ENCODE data around the gene FAM161B.
A peak's percentile ranks its signal among the peaks of the same experiment; 100 is the strongest.
"Not testable (repeated sequence)": the region's sequence is repeated elsewhere in the genome, so short reads cannot be mapped to it uniquely, and the experiment has no call there.

The FAM161B gene

GRCh38 chr14:73949752-73950734 lies at the start of gene FAM161B, which contains the start of gene COQ6:
Gene FAM161B (minus strand): TSS chr14:73950094. CDS start chr14:73950026, 68 bp downstream.
Gene COQ6 (plus strand): TSS chr14:73950302. CDS start chr14:73950333, 31 bp downstream.
- FAIRE-seq = no peak
- TF ChIP-seq CTCF (IDR thresholded peaks at IDR 0.05; ENCODE audit: insufficient read depth, missing control alignments) = no peak
- DNase-seq (ENCODE audit: insufficient read length, low spot score) = peak; percentile 64

DNA sequence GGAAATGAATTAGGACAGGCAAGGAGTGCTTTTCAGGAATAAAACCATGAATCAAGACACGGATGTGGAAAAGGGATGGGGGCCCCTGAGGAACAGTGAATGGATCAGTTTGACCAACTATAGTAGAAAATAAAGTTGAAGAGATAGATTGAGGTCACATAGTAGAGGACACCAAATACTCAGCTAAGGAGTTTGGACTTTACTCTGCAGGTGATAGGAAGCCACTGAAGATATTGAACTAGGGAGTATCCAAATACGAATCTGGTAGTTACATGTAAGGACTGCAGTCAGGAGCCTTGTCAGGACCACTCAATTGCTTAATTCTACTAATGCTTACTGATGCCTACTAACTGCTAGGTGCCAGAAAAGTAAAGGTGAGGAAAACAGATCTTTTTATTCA lies 48.8 kb upstream of the FAM161B start:
- no peak for DNase-seq (ENCODE audit: insufficient read length, low spot score)
- no peak for TF ChIP-seq CTCF (IDR thresholded peaks at IDR 0.05; ENCODE audit: insufficient read depth, missing control alignments)
- FAIRE-seq = no peak

GRCh38 chr14:73997944-73998447 lies 48.1 kb upstream of the FAM161B start:
- no peak for DNase-seq (ENCODE audit: insufficient read length, low spot score)
- no peak for FAIRE-seq
- no peak for TF ChIP-seq CTCF (IDR thresholded peaks at IDR 0.05; ENCODE audit: insufficient read depth, missing control alignments)

GRCh38 chr14:73997108-73997943 lies 47.4 kb upstream of the FAM161B start:
- FAIRE-seq = no peak
- TF ChIP-seq CTCF (IDR thresholded peaks at IDR 0.05; ENCODE audit: insufficient read depth, missing control alignments) = no peak
- DNase-seq (ENCODE audit: insufficient read length, low spot score) = no peak

GRCh38 chr14:73996731-73997107 lies 46.8 kb upstream of the FAM161B start:
- DNase-seq (ENCODE audit: insufficient read length, low spot score) (no peak), FAIRE-seq (no peak)
- TF ChIP-seq CTCF (IDR thresholded peaks at IDR 0.05; ENCODE audit: insufficient read depth, missing control alignments) = no peak

GRCh38 chr14:73995977-73996378 lies 46.1 kb upstream of the FAM161B start:
- TF ChIP-seq CTCF (IDR thresholded peaks at IDR 0.05; ENCODE audit: insufficient read depth, missing control alignments) = no peak
- FAIRE-seq (no peak), DNase-seq (ENCODE audit: insufficient read length, low spot score) (no peak)

GRCh38 chr14:73994926-73995325 lies 45.0 kb upstream of the FAM161B start:
- not testable (repeated sequence) for FAIRE-seq; DNase-seq (ENCODE audit: insufficient read length, low spot score)

Measured in D721Med (cell line).